ENCODE results near the gene SORBS1. TPM values are rescaled to one million over a fixed set of nuclear protein-coding genes. Genes with fewer than 3 reads are reported as not detected.
"Not testable (repeated sequence)": the region's sequence is repeated elsewhere in the genome, so short reads cannot be mapped to it uniquely, and the experiment has no call there.

The SORBS1 gene
- total and polyA plus RNA-seq, 2 of the 13 experiments (the other 11 are each of a cell fraction or from before 2014, with no cell fraction given), result 16.8 to 39.8 TPM

GRCh38 chr10:95467642-95468041 is 93.5 kb downstream of the SORBS1 start:
- ATAC-seq; H3K36me3 ChIP-seq (replicated peaks in 1 of 2; ENCODE audit: control insufficient read depth in 1 of 2, insufficient read depth in 2 of 2, low read length in 2 of 2); FAIRE-seq; H3K4me3 ChIP-seq (replicated peaks in 1 of 3; ENCODE audit: insufficient read depth in 1 of 3, low read depth in 2 of 3, low read length in 3 of 3); H3K9me3 ChIP-seq (ENCODE audit: low read length); H3K27me3 ChIP-seq (ENCODE audit: control insufficient read depth in 1 of 2, insufficient read depth in 2 of 2, low read length in 2 of 2); H4K20me1 ChIP-seq (ENCODE audit: insufficient read depth, low read length); DNase-seq (ENCODE audit: low spot score); H2AFZ ChIP-seq (ENCODE audit: low read length); in situ Hi-C loops (cut with HindIII; ENCODE audit: extremely low pct_ligation_motif_present, low pct_unique_long_range_greater_than_20kb); BruUV-seq (replicated peaks): not testable (repeated sequence)
- TF ChIP-seq TRAFD1 (CRISPR knock-in tag; IDR thresholded peaks at IDR 0.05; ENCODE audit: borderline replicate concordance) (0 out of 2 replicates have a peak, but pooled peaks have one; percentile 22), STAT6 (CRISPR knock-in tag; IDR thresholded peaks at IDR 0.05; ENCODE audit: borderline replicate concordance) (0 out of 2 replicates have a peak, but pooled peaks have one; percentile 5), MTERF4 (CRISPR knock-in tag; IDR thresholded peaks at IDR 0.05) (0 out of 2 replicates have a peak, but pooled peaks have one; percentile 1)
- ChIA-PET POLR2A (interaction anchor here (1.0 to 2.5 kb wide), 3 partner anchors 8 to 10 kb away, joined by 5 to 9 read pairs (median 6); no protein-coding TSS in a partner anchor), CTCF (ENCODE audit: low intra/inter-chr PET ratio, low total read pairs) (interaction anchor here (1.7 kb wide), 1 partner anchor 134 kb away, joined by 7 read pairs; no protein-coding TSS in a partner anchor)
- Histone ChIP-seq H3K79me2 (ENCODE audit: insufficient read depth, low read length) (peaks cover 28% of the 10 kb centered on the region), H3K9ac (ENCODE audit: insufficient read depth, low read depth, low read length) (peak overlapping the region; percentile 7; the same call in 1 of the 2 replicates), H3K27ac (ENCODE audit: extremely low read length, insufficient read depth, low read length) (peak overlapping the region; percentile 65), H3K4me2 (ENCODE audit: low read depth, low read length) (peak overlapping the region; percentile 56), H3K4me1 (ENCODE audit: insufficient read depth, low read length) (peaks cover 92% of the 10 kb centered on the region)
- WGBS (ENCODE audit: low lambda C conversion rate), result 96% methylated on average over 5 of the region's 5 CpGs
- intact Hi-C loops (cut with micrococcal nuclease; ENCODE audit: unreplicated experiment), result loop anchor here (1.0 to 5.0 kb wide), 3 partner anchors 8 to 134 kb away; partner anchors contain the start of gene SORBS1
